Measurements from ENCODE around the gene BNIP5.

The BNIP5 gene

DNA sequence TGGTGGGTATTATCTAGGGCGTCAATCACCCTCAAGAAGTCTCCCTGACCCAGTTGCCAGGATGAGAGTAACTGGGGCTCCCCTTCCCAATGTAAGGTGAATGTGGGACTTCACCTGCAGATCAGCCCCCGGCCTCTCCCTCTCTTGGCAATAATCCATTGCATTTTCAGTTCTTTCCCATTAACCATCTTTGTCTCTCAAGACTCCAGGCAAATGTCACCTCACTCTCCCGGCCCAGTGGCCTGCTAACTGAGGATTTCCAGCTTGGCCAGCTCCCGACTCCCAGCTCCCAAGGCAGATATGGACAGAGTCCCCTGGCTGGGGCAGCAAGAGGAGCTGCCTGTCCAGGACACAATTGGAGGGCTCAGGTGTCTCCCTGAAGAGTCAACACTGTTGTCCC is 43.5 kb upstream of the BNIP5 start (continued):
- TF ChIP-seq, protein P1, sequence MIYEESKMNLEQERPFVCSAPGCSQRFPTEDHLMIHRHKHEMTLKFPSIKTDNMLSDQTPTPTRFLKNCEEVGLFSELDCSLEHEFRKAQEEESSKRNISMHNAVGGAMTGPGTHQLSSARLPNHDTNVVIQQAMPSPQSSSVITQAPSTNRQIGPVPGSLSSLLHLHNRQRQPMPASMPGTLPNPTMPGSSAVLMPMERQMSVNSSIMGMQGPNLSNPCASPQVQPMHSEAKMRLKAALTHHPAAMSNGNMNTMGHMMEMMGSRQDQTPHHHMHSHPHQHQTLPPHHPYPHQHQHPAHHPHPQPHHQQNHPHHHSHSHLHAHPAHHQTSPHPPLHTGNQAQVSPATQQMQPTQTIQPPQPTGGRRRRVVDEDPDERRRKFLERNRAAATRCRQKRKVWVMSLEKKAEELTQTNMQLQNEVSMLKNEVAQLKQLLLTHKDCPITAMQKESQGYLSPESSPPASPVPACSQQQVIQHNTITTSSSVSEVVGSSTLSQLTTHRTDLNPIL (CRISPR knock-in tag; IDR thresholded peaks at IDR 0.05; ENCODE audit: low read depth), result no peak

DNA sequence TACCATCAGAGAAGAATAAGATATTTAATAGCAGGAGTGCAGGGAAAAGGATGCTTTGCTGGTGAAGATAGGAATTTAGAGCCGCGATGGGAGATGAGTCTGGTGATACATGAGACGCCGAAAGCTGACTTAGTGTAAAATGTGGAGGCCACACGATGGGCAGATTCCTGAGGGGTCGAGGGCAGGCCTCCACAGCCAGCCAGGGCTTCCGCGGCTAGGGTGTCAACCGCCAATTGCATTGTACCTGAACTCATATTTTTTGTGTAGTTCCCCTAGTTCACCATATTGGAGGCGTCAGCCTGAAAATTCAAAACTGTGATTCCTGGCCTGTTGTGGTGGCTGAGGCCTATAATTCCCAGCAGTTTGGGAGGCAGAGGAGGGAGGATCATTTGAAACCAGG is 42.2 kb upstream of the BNIP5 start:
- no peak for TF ChIP-seq ZC3H10 (CRISPR knock-in tag; IDR thresholded peaks at IDR 0.05)

DNA sequence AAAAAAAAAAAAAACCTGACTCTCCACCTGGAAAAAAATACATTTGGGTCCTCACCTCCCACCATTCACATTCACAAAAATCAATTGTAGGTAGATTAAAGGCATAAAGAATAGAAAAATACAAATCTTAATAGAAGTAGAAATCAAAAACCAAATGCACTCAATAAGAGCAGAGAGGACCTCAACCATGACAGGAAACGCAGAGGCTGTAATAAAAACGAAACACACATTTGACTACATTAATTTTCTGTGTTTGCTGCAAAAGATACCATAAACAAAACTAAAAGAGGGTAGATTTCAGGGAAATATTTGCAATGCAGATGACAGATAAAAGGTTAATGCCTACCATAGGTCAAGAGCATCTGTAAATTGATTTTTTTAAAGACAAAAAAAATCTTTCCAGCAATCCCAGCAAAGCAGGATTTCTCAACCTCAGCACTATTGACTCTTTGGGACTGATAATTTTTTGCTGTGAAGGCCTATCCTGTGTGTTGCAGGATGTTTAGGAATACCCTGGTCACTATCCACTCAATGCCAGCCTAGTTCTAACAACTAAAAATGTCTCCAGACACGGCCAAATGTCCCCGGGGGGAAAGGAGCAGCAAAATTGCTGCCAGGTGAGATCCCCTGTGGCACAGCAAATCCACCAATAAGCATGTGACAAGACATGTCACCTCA is 41.7 kb upstream of the BNIP5 start:
- ATAC-seq, result no peak
- TF ChIP-seq ZFP3 (CRISPR knock-in tag; IDR thresholded peaks at IDR 0.05), result no peak
- TF ChIP-seq GLIS3 (CRISPR knock-in tag; IDR thresholded peaks at IDR 0.05), result no peak
- TF ChIP-seq TCF4 (CRISPR knock-in tag; IDR thresholded peaks at IDR 0.05; ENCODE audit: borderline replicate concordance), result no peak
- TF ChIP-seq, protein P2, sequence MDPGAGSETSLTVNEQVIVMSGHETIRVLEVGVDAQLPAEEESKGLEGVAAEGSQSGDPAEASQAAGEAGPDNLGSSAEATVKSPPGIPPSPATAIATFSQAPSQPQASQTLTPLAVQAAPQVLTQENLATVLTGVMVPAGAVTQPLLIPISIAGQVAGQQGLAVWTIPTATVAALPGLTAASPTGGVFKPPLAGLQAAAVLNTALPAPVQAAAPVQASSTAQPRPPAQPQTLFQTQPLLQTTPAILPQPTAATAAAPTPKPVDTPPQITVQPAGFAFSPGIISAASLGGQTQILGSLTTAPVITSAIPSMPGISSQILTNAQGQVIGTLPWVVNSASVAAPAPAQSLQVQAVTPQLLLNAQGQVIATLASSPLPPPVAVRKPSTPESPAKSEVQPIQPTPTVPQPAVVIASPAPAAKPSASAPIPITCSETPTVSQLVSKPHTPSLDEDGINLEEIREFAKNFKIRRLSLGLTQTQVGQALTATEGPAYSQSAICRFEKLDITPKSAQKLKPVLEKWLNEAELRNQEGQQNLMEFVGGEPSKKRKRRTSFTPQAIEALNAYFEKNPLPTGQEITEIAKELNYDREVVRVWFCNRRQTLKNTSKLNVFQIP (CRISPR knock-in tag; IDR thresholded peaks at IDR 0.05; ENCODE audit: borderline replicate concordance, low read depth), result no peak
- TF ChIP-seq ZNF8 (CRISPR knock-in tag; IDR thresholded peaks at IDR 0.05), result no peak
- TF ChIP-seq PPARA (CRISPR knock-in tag; IDR thresholded peaks at IDR 0.05; ENCODE audit: borderline replicate concordance), result no peak
- TF ChIP-seq, protein P3, sequence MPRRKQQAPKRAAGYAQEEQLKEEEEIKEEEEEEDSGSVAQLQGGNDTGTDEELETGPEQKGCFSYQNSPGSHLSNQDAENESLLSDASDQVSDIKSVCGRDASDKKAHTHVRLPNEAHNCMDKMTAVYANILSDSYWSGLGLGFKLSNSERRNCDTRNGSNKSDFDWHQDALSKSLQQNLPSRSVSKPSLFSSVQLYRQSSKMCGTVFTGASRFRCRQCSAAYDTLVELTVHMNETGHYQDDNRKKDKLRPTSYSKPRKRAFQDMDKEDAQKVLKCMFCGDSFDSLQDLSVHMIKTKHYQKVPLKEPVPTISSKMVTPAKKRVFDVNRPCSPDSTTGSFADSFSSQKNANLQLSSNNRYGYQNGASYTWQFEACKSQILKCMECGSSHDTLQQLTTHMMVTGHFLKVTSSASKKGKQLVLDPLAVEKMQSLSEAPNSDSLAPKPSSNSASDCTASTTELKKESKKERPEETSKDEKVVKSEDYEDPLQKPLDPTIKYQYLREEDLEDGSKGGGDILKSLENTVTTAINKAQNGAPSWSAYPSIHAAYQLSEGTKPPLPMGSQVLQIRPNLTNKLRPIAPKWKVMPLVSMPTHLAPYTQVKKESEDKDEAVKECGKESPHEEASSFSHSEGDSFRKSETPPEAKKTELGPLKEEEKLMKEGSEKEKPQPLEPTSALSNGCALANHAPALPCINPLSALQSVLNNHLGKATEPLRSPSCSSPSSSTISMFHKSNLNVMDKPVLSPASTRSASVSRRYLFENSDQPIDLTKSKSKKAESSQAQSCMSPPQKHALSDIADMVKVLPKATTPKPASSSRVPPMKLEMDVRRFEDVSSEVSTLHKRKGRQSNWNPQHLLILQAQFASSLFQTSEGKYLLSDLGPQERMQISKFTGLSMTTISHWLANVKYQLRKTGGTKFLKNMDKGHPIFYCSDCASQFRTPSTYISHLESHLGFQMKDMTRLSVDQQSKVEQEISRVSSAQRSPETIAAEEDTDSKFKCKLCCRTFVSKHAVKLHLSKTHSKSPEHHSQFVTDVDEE (CRISPR knock-in tag; IDR thresholded peaks at IDR 0.05), result no peak
- TF ChIP-seq CSDC2 (CRISPR knock-in tag; IDR thresholded peaks at IDR 0.05), result no peak
- TF ChIP-seq SNAI2 (CRISPR knock-in tag; IDR thresholded peaks at IDR 0.05), result no peak
- TF ChIP-seq ZFP30 (CRISPR knock-in tag; IDR thresholded peaks at IDR 0.05), result no peak
- TF ChIP-seq ARNTL (CRISPR knock-in tag; IDR thresholded peaks at IDR 0.05; ENCODE audit: borderline replicate concordance, low read depth), result no peak

More for the DNA sequence above, 42.2 kb upstream of the BNIP5 start:
- ATAC-seq, result no peak

DNA sequence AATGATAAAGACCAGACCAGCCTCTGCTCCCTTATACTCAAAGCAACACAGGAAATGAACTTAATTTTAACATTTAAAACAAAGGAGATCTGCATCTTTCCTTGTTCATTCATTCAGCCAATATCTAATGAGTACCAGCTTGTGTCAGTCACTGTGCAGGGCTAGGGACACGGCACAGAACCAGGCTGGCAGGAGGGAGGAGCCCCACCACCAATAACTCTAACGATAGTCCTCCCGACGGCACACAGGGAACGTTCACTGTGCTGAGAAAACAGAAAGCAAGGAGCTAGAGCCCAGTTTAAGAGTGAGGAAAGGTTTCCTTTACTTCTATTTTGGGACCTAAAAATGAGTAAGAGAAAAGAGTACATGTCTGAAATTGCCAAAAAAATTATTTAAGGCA is 40.9 kb upstream of the BNIP5 start:
- no peak for TF ChIP-seq ISL1 (CRISPR knock-in tag; IDR thresholded peaks at IDR 0.05)
- TF ChIP-seq PPARA (CRISPR knock-in tag; IDR thresholded peaks at IDR 0.05; ENCODE audit: borderline replicate concordance), result no peak
- TF ChIP-seq, protein P1 (CRISPR knock-in tag; IDR thresholded peaks at IDR 0.05; ENCODE audit: low read depth), result no peak
- no peak for ATAC-seq

DNA sequence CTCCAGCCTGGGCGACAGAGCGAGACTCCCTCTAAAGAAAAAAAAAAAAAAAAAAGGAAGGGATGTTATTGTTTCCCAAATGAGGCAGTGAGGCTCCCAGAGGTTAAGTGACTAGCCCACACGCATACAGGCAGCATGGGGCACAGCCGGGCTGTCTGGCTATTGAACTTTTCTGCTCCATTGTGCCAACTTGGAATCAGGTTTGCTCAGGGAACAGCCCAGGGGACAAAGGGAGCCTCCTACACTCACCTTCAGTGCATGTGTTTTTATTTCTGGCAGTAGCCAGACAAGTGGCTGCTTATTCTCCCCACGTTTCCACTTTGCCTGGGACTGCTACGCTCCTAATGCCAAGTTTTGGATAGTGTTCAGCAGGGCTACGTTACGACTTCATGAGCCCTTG is 40.1 kb upstream of the BNIP5 start:
- no peak for ATAC-seq
- TF ChIP-seq ZNF565 (CRISPR knock-in tag; conservative IDR thresholded peaks at IDR 0.05; ENCODE audit: low read depth) (no peak), SNAI2 (CRISPR knock-in tag; IDR thresholded peaks at IDR 0.05) (no peak), ESRRG (CRISPR knock-in tag; IDR thresholded peaks at IDR 0.05) (no peak), ZC3H10 (CRISPR knock-in tag; IDR thresholded peaks at IDR 0.05) (no peak), RARB (CRISPR knock-in tag; IDR thresholded peaks at IDR 0.05) (no peak), ZNF8 (CRISPR knock-in tag; IDR thresholded peaks at IDR 0.05) (no peak), PPARA (CRISPR knock-in tag; IDR thresholded peaks at IDR 0.05; ENCODE audit: borderline replicate concordance) (no peak), TOX (CRISPR knock-in tag; IDR thresholded peaks at IDR 0.05; ENCODE audit: borderline replicate concordance) (no peak), TCF4 (CRISPR knock-in tag; IDR thresholded peaks at IDR 0.05; ENCODE audit: borderline replicate concordance) (no peak), ARNTL (CRISPR knock-in tag; IDR thresholded peaks at IDR 0.05; ENCODE audit: borderline replicate concordance, low read depth) (no peak), OSR1 (CRISPR knock-in tag; IDR thresholded peaks at IDR 0.05) (no peak), ZFP3 (CRISPR knock-in tag; IDR thresholded peaks at IDR 0.05) (no peak), BACH2 (CRISPR knock-in tag; IDR thresholded peaks at IDR 0.05; ENCODE audit: borderline replicate concordance) (no peak), GLIS3 (CRISPR knock-in tag; IDR thresholded peaks at IDR 0.05) (no peak)
- TF ChIP-seq, protein P2 (CRISPR knock-in tag; IDR thresholded peaks at IDR 0.05; ENCODE audit: borderline replicate concordance, low read depth), result no peak
- TF ChIP-seq, protein P1 (CRISPR knock-in tag; IDR thresholded peaks at IDR 0.05; ENCODE audit: low read depth), result no peak
- TF ChIP-seq, protein P4, sequence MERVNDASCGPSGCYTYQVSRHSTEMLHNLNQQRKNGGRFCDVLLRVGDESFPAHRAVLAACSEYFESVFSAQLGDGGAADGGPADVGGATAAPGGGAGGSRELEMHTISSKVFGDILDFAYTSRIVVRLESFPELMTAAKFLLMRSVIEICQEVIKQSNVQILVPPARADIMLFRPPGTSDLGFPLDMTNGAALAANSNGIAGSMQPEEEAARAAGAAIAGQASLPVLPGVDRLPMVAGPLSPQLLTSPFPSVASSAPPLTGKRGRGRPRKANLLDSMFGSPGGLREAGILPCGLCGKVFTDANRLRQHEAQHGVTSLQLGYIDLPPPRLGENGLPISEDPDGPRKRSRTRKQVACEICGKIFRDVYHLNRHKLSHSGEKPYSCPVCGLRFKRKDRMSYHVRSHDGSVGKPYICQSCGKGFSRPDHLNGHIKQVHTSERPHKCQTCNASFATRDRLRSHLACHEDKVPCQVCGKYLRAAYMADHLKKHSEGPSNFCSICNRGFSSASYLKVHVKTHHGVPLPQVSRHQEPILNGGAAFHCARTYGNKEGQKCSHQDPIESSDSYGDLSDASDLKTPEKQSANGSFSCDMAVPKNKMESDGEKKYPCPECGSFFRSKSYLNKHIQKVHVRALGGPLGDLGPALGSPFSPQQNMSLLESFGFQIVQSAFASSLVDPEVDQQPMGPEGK (CRISPR knock-in tag; IDR thresholded peaks at IDR 0.05; ENCODE audit: borderline replicate concordance), result no peak
